Measurements from ENCODE around the gene MAPK8IP2.

- TF ChIP-seq, protein P1, sequence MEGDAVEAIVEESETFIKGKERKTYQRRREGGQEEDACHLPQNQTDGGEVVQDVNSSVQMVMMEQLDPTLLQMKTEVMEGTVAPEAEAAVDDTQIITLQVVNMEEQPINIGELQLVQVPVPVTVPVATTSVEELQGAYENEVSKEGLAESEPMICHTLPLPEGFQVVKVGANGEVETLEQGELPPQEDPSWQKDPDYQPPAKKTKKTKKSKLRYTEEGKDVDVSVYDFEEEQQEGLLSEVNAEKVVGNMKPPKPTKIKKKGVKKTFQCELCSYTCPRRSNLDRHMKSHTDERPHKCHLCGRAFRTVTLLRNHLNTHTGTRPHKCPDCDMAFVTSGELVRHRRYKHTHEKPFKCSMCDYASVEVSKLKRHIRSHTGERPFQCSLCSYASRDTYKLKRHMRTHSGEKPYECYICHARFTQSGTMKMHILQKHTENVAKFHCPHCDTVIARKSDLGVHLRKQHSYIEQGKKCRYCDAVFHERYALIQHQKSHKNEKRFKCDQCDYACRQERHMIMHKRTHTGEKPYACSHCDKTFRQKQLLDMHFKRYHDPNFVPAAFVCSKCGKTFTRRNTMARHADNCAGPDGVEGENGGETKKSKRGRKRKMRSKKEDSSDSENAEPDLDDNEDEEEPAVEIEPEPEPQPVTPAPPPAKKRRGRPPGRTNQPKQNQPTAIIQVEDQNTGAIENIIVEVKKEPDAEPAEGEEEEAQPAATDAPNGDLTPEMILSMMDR (IDR thresholded peaks at IDR 0.05): no peak
- no peak for TF ChIP-seq POLR2A (IDR thresholded peaks at IDR 0.05)
Observed at GRCh38 chr22:50606946-50607658, 6.5 kb downstream of the MAPK8IP2 start.
